ENCODE results near the gene CCT6A.
A peak's percentile ranks its signal among the peaks of the same experiment; 100 is the strongest.
"Not testable (repeated sequence)": the region's sequence is repeated elsewhere in the genome, so short reads cannot be mapped to it uniquely, and the experiment has no call there.

CCT6A gene

GRCh38 chr7:56105508-56105907 lies 53.9 kb downstream of the CCT6A start:
- H3K9ac ChIP-seq (ENCODE audit: low read depth, low read length) = peak overlapping the region; percentile 83
- 39% methylated on average over 6 of the region's 6 CpGs for WGBS

GRCh38 chr7:56106108-56107073 lies 54.8 kb downstream of the CCT6A start, which contains the start of gene CHCHD2:
CHCHD2 (minus strand) TSS chr7:56106476; CDS start chr7:56106413, 63 bp downstream.
- H3K36me3 ChIP-seq (ENCODE audit: insufficient read depth, low read length) = peaks cover 26% of the 10 kb centered on the region
- peak within 1 kb of the TSS; percentile 86 for H3K27ac ChIP-seq (ENCODE audit: low read depth, low read length)
- H3K27me3 ChIP-seq (ENCODE audit: insufficient read depth, low read length) = no peaks in the 10 kb centered on the region
- H3K9me3 ChIP-seq (ENCODE audit: insufficient read depth, low read depth, low read length) = peaks cover 18% of the 10 kb centered on the region
- H3K4me3 ChIP-seq (ENCODE audit: low read length) = peak within 1 kb of the TSS; percentile 84
- peak within 1 kb of the TSS; percentile 83 for H3K9ac ChIP-seq (ENCODE audit: low read depth, low read length)
- no peaks in the 10 kb centered on the region for H3K4me1 ChIP-seq (ENCODE audit: insufficient read depth, low read length)
- WGBS = 8% methylated on average over 56 of the region's 57 CpGs

More at GRCh38 chr7:56105508-56105907, 53.9 kb downstream of the CCT6A start:
- Histone ChIP-seq H3K27ac (ENCODE audit: low read depth, low read length) (0 out of 2 replicates have a peak overlapping the region, but pooled peaks have one; percentile 86), H3K4me1 (ENCODE audit: insufficient read depth, low read length) (no peaks in the 10 kb centered on the region), H3K27me3 (ENCODE audit: insufficient read depth, low read length) (no peaks in the 10 kb centered on the region), H3K9me3 (ENCODE audit: insufficient read depth, low read depth, low read length) (peaks cover 18% of the 10 kb centered on the region), H3K4me3 (ENCODE audit: low read length) (peak overlapping the region; percentile 84), H3K36me3 (ENCODE audit: insufficient read depth, low read length) (peaks cover 35% of the 10 kb centered on the region)

GRCh38 chr7:56107954-56108258 lies 56.3 kb downstream of the CCT6A start:
- Histone ChIP-seq H3K4me1 (ENCODE audit: insufficient read depth, low read length) (no peaks in the 10 kb centered on the region), H3K9ac (ENCODE audit: low read depth, low read length) (no peak overlapping the region), H3K9me3 (ENCODE audit: insufficient read depth, low read depth, low read length) (peaks cover 18% of the 10 kb centered on the region), H3K4me3 (ENCODE audit: low read length) (no peak overlapping the region), H3K36me3 (ENCODE audit: insufficient read depth, low read length) (peaks cover 12% of the 10 kb centered on the region), H3K27ac (ENCODE audit: low read depth, low read length) (no peak overlapping the region), H3K27me3 (ENCODE audit: insufficient read depth, low read length) (no peaks in the 10 kb centered on the region)
- no CpG with 5 or more reads among the region's 1 CpG for WGBS

GRCh38 chr7:56110611-56111010 lies 59.0 kb downstream of the CCT6A start:
- H3K9me3 ChIP-seq (ENCODE audit: insufficient read depth, low read depth, low read length) = peaks cover 40% of the 10 kb centered on the region
- no peak overlapping the region for H3K9ac ChIP-seq (ENCODE audit: low read depth, low read length)
- no peaks in the 10 kb centered on the region for H3K4me1 ChIP-seq (ENCODE audit: insufficient read depth, low read length)
- H3K4me3 ChIP-seq (ENCODE audit: low read length) = no peak overlapping the region
- no peaks in the 10 kb centered on the region for H3K27me3 ChIP-seq (ENCODE audit: insufficient read depth, low read length)
- H3K36me3 ChIP-seq (ENCODE audit: insufficient read depth, low read length) = no peaks in the 10 kb centered on the region
- WGBS = 77% methylated on average over 1 of the region's 1 CpG
- H3K27ac ChIP-seq (ENCODE audit: low read depth, low read length) = no peak overlapping the region

GRCh38 chr7:56112244-56112643 lies 60.7 kb downstream of the CCT6A start:
- 94% methylated on average over 3 of the region's 3 CpGs for WGBS
- H3K36me3 ChIP-seq (ENCODE audit: insufficient read depth, low read length); H3K4me1 ChIP-seq (ENCODE audit: insufficient read depth, low read length); H3K27ac ChIP-seq (ENCODE audit: low read depth, low read length); H3K27me3 ChIP-seq (ENCODE audit: insufficient read depth, low read length); H3K4me3 ChIP-seq (ENCODE audit: low read length); H3K9ac ChIP-seq (ENCODE audit: low read depth, low read length): not testable (repeated sequence)
- H3K9me3 ChIP-seq (ENCODE audit: insufficient read depth, low read depth, low read length) = peaks cover 46% of the 10 kb centered on the region
